ENCODE results near the gene NDUFAF8.

GRCh38 chr17:81285179-81285878, 46.2 kb downstream of the NDUFAF8 start:
- TF ChIP-seq GATA3 (IDR thresholded peaks at IDR 0.05; ENCODE audit: low read depth, low read length) (no peak), GATA2 (IDR thresholded peaks at IDR 0.05; ENCODE audit: low read depth, low read length) (no peak)

All from SH-SY5Y (cell line).